NCI-H2081 (cell line): ENCODE results near the gene PKDREJ.
A peak's percentile ranks its signal among the peaks of the same experiment; 100 is the strongest.
"Not testable (repeated sequence)": the region's sequence is repeated elsewhere in the genome, so short reads cannot be mapped to it uniquely, and the experiment has no call there.

Source experiments
- DNase-seq, 2 experiments: peaks; one replicate each; lab custom pipeline; 2025; lab: John Stamatoyannopoulos, UW

The PKDREJ gene

GRCh38 chr22:46264520-46264919 lies 1.4 kb upstream of the PKDREJ start:
- not testable (repeated sequence) for DNase-seq

DNA sequence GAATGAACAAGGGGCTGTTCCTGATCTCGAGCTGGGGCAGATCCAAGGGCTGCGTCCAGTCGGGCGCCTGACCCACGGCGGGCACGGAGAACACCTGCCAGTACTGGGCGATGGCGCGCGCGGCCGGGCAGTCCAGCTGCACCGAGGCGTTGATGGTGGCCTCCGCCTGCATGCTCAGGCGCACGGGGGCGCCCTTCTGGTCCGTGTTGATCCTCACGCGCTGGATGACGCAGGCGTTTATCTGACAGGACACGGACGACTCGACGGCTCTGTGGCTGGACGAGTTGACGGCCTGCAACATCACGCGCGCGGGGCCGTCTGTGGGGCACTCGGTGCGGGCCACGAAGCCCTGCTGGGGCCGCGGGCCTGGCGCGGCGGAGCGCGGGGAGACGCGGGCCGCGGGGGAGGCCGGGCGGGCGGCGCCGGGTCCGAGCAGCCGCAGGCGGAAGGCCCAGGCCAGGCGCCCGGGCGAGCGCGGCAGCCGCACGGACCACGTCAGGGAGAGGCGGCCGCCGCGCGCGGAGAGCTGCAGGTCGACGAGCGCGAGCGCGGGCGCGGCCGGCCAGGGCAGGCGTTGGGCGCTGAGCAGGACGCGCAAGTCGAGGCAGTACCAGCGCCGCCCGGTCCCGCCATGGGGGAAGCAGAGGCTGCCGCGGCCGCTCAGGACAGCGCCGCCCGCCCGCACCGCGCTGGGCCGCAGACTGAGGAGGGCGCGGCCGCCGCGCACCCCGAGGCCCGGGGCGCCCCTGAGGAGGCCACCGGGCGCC lies 511 bp downstream of the PKDREJ start:
- DNase-seq: no peak

GRCh38 chr22:46260038-46260437 lies 3.1 kb downstream of the PKDREJ start:
- DNase-seq: no peak

- DNase-seq: no peak
Observed at GRCh38 chr22:46259374-46259773, 3.8 kb downstream of the PKDREJ start.

- DNase-seq: no peak
Observed at GRCh38 chr22:46256358-46256958, 6.7 kb downstream of the PKDREJ start.

- DNase-seq: no peak
Observed at GRCh38 chr22:46251816-46252380, 11.2 kb downstream of the PKDREJ start.

DNA sequence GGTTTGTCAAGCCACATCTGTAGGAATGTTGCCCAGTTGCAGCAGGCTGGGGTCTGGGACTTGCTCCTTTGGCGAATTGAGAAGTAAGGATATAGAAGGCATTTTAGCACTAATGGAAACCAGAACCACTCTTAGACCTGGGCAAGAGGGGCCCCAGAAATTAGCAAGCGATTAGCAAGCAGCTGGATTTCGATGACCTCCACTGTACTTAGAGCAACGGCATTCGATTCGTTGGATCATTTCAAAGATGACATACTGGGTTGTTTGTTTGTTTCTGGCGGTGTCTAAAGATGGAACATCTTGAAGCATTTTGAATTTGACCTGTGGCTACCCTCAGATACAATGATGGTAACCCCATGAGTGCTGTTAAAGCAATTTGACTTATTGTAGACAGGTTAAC lies 11.9 kb downstream of the PKDREJ start:
- no peak for DNase-seq

DNA sequence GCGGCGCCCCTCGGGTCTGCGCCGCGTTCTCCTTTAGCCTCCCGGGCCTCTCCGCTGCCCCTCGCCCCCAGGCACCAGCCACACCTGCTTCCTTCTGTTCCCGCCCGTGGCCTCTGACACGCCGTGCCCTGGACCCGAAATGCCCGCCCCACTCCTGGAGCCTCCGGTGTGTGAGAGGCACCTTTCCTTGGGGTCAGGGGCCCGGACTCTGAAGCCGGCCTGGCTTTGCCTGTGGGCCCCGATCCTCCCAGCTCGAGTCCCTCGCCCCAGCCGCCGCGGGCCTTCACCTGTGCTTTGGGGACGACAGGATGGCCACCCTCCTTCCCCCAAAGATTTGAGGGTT lies 12.4 kb downstream of the PKDREJ start:
- DNase-seq: no peak

GRCh38 chr22:46250035-46250782 lies 12.9 kb downstream of the PKDREJ start, which contains the start of gene CDPF1:
Gene CDPF1 (minus strand): TSS chr22:46250293. CDS start chr22:46248284, 2,009 bp downstream.
- peak; percentile 78 to 84 for DNase-seq

DNA sequence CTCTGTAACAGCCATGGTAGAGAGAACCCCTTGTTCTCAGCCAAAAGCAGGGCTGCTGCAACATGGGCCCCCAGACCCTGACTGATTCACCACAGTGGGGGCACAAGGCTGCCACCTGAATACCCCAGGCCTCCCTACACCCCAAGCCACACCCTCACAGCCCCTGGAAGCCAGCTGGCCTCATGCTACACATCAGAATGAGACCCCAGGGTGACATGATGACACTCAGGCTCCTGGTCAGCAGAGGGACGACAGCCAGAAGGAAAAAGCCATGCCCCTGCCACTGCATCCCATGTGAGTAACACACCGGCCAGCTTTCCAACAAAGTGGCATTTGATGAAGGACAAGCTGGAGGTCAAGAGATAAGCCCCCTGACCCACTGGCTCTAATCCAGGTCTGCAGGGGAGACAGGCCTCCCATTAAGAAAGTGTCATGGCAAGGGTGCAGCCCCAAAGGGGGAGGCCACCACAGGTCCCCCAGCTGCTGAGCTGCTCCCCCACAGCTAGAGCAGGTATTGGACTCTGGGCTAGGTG lies 15.6 kb downstream of the PKDREJ start:
- DNase-seq: no peak

- DNase-seq: no peak
Observed at GRCh38 chr22:46246178-46246577, 17.0 kb downstream of the PKDREJ start.

- DNase-seq: peak in 1 of 2 experiments; percentile 55
Observed at GRCh38 chr22:46245511-46245910, 17.6 kb downstream of the PKDREJ start.

GRCh38 chr22:46244771-46245170 lies 18.4 kb downstream of the PKDREJ start:
- no peak for DNase-seq

DNA sequence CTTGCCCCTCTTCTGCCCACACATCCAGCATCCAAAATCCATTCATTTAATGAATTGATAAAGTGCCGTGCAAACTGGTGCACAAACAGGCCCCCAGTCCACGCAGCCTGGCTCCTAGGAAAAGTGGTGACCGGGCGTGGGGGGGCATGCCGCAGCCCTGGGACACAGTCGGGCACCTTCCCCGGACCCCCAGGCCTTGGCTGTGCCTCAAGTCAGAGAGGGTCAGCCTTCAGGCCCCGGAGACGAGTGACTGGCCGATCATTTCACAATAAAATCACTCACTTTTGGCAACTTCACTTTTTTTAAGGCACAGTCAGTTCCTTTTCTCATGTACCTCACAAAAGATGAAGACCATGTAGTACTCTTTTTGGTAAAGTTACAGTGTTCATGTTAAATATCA lies 21.1 kb downstream of the PKDREJ start:
- no peak for DNase-seq

DNA sequence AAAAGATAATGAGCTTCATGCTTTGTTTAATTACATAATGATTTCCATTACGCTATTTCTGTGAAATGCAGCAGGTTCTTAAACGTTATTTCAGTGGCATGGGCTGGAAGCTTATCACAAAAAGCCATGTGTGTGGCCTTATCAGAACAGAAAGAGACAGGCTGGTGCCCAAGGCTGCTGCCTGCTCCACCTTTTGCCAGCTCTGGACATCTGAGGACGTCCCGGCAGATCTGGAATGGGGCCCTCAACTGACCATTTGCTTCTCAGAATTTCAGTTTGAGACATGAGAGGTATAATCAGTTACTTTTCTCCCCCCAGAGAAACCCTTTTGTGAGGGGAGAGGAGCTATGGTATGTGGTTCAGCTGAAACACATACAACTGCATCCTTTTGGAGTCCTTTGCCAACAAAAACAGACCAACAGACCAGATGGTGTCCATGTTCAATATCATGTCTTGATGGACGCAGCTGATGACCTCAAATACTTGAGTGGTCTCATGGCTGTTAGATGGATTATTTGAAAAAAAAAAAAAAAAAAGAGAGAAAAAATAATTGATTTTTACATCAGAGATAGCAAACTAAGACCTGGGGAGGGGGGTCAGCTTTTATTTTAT lies 21.6 kb downstream of the PKDREJ start:
- DNase-seq: no peak

GRCh38 chr22:46240907-46241306 lies 22.2 kb downstream of the PKDREJ start:
- no peak for DNase-seq

DNA sequence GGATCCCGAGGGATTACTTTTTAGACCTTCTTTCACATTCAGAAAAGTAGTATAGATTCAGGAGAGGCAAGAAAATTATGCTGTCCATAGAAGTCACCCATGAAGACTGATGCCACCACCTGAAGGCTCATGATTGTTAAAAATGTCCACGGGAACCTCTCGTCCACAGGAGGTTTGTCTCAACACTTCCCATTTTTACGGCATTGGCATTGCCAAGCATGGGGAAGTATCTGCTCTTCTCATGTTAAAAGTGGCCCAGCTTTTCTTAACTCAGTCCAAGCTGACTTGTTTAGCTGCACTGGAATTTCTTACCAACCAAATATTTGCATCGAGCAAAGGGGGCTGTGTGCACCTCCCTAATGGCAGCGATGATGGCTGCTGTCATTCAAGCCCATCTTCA lies 22.6 kb downstream of the PKDREJ start:
- no peak for DNase-seq

GRCh38 chr22:46240073-46240472 lies 23.1 kb downstream of the PKDREJ start:
- DNase-seq: no peak

DNA sequence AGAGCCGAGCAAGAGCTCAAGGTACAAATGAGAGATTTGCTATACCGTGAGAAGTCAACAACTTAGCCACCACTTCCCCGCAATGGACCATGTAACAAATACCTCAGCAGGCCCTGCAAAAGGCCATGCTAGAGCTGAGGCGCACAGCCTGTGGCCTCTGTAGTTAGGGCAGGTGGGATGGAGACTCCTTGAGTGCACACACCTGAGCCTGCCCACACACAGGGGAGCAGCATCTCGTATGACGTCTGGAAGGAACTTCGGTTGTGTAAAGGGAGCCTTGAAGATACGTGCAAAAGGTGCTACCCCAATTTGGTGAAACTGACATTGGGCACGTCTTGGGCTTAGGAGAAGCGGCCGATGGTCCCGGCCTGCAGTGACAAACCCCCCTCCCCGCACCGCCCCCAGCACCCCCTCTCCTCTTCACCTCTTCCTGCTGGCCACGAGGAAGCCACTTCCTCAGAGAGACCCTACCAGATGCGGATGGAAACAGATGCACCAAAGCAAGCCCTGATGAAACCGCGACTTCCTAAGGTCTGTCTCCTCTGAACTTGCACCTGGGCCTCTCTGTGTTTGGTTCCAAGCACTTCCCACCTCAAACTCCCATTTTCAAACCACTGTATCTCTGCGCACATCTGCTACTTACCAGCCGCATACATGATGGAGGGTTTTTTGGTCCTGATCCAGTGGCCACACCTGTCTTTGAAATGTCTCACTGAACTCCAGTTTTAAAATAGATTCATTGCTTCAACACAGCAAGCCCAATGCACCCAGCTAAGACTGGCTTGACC lies 23.7 kb downstream of the PKDREJ start:
- no peak for DNase-seq

DNA sequence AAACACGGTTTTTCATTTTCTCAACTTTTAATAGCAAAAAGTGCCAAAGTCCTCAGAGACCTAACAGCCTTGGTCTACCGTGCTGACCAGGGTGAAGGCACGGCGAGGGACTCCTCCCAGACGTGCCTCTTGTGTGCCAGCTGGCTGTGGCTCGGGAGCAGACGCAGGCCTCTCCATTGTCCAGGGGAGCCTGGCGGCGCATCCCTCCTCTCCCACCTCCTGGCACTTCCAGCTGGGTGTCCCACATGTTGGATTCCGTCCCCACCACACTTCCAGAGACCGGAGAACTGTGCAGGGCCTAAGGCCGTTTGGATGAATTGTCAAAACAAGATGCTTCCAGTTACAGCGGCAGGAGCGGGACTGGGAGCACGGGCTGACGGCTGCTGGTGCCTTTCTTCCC lies 24.6 kb downstream of the PKDREJ start:
- no peak for DNase-seq

DNA sequence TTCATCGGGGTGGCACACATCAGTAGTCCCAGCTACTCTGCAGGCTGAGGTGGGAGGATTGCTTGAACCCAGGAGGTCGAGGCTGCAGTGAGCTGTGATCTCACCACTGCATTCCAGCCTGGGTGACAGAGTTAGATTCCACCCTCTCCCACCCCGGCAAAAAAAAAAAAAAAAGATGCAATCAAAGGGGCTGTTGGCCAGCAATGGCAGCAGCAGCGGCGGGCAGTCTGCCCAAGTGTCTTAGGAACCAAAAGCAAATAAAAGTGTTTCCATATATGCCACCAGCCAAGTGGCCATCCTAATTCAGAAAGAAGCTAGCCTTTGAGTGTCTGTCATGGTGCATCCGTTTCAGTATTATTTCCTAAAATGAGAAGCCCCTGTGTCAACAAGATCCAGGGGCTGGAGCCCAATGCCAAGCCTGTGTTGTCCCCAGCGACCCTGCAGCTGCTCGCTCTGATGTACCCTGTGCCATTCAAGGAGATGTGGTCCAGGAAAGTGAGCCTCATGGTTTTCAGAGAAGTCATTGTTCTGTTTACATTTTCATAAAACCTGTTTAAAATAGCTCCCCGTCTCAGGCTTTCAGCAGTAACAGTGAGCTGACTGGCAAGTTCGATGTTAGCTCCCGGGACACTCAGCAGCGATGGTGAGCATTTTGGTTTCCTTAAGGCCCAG lies 25.6 kb downstream of the PKDREJ start:
- DNase-seq: no peak
